Stimulated activated CD4-positive, alpha-beta T cell treated with anti-CD3 and anti-CD28 coated beads, Interleukin-12 subunit alpha, Interleukin-12 subunit beta, amount 100 ng/mL, for 24 hours (primary cell): Measurements from ENCODE around the gene SGTA.
A peak's percentile ranks its signal among the peaks of the same experiment; 100 is the strongest.
"Not testable (repeated sequence)": the region's sequence is repeated elsewhere in the genome, so short reads cannot be mapped to it uniquely, and the experiment has no call there.

ENCODE experiments used
- DNase-seq, 2 experiments: peaks; one replicate each; pipeline ENCODE4 v3.0.0-alpha.2; 2020; ENCODE audit warnings: low read depth in 2 of 2

Gene SGTA

DNA sequence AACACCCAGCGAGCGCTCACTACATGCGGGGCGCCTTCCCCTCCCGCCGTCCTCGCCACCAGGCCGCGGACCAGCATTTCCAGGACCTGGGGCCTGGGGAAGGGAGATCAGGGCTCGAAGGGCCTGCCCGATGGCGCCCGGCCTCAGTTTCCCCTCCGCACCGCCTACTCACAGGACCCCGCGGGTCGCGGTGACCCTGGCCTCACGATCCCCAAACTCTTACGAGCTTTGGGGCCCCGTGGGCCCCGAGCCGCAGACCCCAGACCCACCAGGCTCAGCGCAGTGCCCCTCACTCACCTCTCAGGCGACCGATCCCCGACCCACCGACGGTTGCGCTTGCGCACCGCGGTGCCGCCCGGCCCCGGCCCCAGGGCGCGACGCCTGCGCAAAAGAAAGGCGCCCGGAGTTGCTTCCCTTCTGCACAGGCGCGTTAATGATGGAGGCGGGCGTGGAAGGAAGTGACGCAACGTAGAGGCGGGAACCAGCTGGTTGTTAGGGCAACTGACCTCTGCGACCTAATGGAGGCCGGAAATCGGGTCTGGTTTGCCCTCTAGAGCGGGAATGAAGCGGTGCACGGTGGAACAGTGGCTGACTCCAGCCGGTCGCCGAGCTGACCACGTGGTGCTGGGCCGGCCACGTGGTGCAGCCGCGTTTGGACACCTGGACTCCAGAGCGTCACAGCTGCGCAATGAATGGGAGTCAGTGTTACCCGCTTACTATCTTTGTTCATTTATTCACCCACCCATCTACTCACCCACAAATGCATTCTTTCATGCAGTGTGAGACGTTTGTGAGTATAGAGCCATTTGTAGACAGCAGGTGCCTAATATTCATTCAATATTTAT lies at the start of gene SGTA:
Gene SGTA (minus strand): TSS at position 338 of the 845 bp plus-strand sequence. CDS start 14,205 bp downstream, outside the sequence.
- peak; percentile 96 to 97 for DNase-seq

DNA sequence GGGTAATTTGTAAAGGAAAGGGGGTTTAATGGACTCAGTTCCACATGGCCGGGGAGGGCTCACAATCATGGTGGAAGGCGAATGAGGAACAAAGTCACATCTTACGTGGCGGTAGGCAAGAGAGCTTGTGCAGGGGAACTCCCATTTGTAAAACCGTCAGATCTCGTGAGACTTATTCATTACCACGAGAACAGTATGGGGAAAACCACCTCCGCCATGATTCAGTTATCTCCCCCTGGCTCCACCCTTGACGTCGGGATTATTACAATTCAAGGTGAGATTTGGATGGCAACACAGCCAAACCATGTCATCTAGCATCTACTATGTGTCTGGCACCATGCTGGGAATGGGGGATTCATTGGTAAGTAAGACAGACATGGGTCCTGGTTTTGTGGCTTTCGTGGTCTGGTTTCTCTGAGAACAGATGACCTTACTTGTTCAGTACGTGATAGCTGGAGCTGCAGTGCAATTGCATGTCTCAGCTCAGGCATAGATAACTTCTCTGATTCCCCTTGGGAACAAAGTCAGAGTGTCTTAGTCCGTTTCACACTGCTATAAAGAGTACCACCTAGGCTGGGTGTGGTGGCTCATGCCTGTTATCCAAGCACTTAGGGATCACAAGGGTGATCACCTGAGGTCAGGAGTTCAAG lies 44.9 kb upstream of the SGTA start:
- no peak for DNase-seq

- DNase-seq: no peak
Observed at GRCh38 chr19:2827022-2827421, 43.9 kb upstream of the SGTA start.

DNA sequence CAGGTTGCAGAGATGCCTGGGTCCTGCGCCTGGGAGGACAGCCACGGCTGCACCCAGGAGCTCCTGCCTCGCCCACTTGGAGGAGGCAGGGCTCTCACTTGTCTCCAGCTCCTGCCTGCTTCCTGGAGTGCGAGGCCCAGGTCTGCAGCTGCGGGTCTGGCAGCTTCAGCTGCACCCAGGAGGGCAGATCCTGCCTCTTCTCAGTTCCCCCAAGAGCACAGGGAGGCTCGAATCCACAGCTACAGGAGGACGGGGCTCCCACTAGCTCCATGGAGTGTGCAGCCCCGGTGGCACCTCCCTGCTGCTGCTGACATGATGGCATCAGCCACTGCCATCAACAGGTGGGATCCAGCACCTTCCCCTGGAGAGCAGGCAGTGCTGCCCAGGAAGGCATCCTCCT lies 41.1 kb upstream of the SGTA start:
- no peak for DNase-seq

DNA sequence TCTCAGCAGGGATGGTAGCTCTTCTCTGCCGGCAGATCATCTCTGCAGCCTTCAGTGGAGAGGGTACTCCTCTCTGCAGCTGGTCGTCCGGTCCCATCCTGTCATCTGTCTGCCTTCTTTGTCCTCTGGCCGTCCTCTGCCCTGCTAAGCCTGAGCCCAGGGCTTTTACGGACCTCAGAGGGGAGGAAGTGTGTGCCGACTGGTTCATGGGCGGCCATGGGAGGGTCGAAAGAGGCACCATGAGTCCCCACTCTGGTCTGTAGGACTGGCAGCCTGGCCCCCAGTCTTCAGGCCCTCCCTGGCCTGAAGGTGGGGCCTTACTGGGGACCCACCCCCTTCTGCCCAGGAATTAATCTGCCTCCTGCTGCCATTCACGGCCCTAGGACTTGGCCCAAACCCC lies 40.6 kb upstream of the SGTA start:
- no peak for DNase-seq

DNA sequence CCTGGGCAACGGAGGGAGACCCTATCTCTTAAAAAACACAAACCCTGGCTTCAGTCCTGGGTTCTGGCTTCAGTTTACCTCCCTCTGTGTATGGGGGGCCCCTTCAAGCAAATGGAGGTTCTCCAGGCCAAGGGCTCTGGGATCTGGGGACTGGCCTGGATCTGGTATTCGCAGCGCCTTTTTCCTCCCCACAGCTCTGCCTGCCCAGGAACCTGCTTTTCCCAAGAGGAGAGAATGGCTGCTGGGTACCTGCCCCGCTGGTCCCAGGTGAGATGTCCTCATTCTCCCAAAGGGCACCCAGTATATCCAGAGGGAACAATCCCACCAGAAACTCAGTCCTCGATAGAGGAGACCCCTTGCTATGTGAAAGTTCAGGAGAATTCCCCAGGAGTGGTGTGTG lies 39.8 kb upstream of the SGTA start:
- DNase-seq: no peak

DNA sequence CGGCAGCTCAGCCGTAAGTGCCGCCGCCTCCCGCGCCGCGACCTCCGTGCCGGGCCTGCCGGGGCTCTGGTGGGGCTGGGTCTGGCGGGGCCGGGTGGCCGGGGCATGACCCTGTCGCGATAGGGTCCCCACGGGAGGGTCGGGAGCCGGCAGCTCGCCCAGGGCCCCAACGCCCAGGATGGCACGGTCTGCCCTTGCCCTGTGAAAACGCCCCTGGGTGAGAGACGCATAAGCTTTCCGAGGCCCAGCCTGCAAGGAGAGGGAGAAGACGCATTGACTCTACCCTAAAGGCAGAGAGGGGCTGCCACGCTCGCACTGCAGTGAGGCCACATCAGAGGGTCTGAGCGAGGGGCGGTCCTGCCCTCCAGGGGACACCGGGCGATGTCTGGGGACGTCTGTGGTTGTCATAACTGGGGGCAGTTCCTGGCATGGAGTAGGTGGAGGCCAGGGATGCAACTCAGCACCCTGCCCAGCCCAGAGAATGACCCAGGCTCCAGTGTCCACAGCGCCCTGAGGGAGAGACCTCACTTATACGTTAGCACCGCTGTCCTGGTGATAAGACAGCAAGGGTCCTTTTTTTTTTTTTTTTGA lies 37.1 kb upstream of the SGTA start:
- DNase-seq: no peak

GRCh38 chr19:2819540-2820111 lies 36.6 kb upstream of the SGTA start, which contains the start of gene ZNF554:
ZNF554 (plus strand) TSS chr19:2819868; CDS start chr19:2820072, 204 bp downstream.
- peak; percentile 95 to 96 for DNase-seq

DNA sequence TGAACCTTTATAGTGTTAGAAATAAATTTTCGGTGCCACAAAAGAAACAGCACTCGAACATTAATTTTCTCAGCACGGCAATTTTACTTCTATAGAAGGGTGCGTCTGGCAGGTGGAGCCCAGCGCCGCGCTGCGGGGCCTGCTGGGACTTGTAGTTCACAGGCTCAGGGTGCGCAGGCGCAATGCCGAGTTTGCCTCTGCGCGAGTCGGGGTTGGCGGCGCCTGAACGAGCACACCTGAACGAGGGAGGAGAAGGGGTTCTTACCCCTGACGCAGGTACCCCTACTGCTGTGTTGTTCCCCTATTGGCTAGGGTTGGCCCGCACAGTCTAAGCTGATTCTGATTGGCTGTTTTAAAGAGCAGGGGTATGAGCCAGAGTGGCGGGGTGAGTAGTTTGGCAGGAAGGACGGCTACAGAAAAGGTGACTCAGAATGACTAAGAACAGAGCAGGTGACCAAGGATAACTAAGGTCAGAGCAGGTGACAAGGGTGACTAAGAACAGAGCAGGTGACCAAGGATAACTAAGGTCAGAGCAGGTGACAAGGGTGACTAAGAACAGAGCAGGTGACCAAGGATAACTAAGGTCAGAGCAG lies 34.3 kb upstream of the SGTA start:
- not testable (repeated sequence) for DNase-seq

DNA sequence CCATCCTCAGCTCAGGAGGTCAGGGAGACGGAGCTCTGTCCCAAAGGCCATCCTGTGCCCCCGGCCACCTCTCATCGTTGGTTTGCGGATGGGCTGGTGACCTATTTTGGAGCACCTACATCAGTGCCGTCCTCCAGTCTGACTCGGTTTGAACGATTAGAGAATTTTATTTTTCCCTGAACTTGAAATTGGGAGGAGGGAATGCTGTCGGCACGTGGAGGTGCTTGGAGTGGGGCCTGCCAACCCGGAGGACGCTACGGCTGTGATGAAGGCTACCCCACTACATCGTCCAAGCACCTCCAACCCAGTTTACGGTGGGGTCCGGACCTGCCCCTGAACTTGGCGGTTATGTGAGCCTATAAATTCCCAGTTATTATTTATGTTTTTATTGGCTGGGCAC lies 33.6 kb upstream of the SGTA start:
- DNase-seq: no peak

DNA sequence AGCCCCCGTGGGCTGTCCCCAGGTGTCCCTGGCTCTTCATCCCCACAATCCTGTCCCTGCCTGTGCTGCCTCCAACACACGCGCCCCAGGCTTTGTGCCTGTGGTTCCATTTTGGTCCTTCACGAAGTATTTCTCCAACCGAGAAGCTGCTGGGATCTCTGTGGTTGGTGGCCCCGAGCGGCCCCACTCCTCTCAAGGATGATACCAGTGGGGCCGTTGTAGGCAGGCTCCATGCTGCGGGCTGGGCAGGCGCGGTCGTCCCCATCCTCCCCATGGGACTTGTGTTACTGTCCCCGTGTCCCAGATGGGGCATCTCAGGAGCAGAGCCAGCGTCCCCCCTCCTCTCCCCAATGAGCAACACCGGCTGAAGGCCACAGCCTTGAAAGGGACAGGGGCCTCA lies 32.9 kb upstream of the SGTA start:
- no peak for DNase-seq

DNA sequence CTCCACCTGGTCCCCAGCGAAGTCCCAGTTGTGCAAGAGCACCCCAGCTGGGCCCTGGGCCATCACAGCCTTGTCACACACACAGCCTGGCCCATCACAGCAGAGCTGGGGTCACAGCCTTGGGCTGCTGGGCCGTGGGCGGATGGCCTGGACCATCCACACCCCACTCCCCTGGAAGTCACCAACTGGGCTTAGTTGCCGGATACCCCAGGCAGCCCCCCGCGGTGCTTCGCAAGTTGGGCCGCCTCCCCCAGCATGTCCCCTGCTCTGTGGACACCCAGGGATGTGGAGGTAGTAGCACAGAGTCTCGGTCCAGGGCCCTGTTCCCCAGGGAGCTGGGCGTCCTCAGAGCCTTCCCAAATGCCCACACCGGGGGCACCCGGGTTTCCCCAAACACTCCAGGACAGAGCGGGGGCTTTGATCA lies 32.1 kb upstream of the SGTA start:
- no peak for DNase-seq

DNA sequence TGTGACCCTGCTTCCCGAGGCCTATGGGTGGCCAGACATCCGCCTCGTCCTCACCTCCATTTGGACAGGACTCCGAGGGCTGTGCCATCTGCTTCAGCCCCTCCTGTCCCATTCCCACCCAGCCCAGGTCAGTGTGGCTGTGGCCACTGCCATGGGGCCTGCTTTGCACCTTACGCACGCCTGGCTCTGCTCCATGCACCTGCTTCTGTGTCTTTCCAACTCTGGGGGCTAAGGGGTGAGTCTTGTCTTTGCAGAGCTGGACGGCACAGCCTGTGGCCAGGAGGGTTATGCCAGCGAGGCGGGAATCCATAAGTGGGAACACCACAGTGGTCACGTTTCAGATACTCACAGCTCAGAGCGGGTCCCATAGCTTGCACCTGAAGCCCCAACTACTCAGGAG lies 31.4 kb upstream of the SGTA start:
- no peak for DNase-seq

- no peak for DNase-seq
Observed at GRCh38 chr19:2813235-2814160, 30.4 kb upstream of the SGTA start.

DNA sequence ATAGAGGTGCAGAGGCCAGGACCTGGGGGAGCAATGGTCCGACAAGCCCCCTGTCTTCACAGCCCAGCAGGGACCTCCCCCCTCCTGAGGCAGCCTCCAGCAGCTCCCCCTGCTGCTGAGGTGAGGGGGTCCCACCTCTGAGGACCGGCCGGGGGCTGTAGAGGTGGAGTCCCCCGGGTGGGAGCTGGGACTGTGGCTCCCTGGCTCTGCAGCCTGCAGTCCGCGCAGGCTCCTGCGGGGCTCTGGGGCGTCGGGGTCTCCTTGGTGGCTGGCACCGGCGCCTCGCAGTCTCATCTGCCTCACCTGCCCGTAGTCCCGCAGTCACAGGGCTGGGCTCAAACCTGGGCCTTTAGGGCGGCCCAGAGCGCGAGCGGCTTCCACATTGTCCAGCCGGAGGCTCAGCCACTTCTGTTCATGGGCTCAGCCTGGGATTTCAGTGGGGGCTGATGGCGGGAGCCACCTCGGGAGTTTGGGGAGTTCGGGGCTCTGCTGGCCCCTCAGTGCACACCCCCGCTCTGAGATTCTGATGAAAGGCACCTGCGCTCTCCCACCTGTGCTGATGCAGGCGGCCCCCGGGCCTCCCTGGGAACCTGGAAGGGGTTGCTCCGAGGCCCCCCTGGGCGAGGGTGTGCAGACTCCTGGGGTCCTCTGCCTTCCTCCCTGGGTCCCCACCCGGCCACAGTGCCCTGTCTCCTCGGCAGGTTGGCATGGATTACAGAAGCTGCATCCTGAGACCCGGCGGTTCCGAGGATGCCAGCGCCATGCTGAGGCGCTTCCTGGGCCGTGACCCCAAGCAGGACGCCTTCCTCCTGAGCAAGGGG lies 29.6 kb upstream of the SGTA start:
- DNase-seq: no peak

GRCh38 chr19:2811735-2812413 lies 28.8 kb upstream of the SGTA start:
- DNase-seq: no peak

DNA sequence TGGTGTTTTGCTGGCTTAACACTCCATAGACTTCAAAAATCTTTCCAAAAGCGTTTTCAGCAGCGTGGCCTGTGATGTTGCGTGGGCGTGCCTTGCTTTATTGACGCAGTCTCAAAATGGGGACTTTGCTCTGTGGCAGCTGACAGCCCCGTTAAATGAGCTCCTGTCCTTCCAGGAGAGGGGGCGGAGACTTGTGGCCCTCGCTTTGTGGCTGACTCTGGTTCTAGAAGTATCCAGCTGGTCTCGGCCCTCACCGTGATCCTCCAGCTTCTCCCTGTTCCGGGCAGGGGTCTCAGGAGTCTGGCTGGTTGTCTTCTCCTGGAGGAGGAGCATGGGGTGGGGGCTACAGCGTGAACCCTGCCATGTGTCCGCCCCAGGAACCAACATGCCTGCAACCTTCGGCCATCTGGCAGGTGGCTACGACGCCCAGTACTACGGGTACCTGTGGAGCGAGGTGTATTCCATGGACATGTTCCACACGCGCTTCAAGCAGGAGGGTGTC lies 28.2 kb upstream of the SGTA start:
- no peak for DNase-seq

GRCh38 chr19:2810141-2811091 lies 27.3 kb upstream of the SGTA start:
- DNase-seq: no peak
